ENCODE measurements around the gene STK32A. TPM values are rescaled to one million over a fixed set of nuclear protein-coding genes. Genes with fewer than 3 reads are reported as not detected.

The STK32A gene
- total RNA-seq, 1 experiment from 2014 or later, result 1.3 TPM

- no peak overlapping the region for H3K27ac Mint-ChIP-seq
- Histone ChIP-seq H3K18ac (ENCODE audit: insufficient read length, low read depth, low read length) (no peak overlapping the region), H4K91ac (ENCODE audit: insufficient read length, low read depth, low read length) (no peak overlapping the region), H2BK5ac (ENCODE audit: insufficient read length, low read length) (no peak overlapping the region), H3K9ac (ENCODE audit: extremely low read depth, insufficient read length, low read length) (no peak overlapping the region), H3K4me1 (ENCODE audit: insufficient read depth, low read length) (peaks cover 6% of the 10 kb centered on the region), H2BK15ac (ENCODE audit: low read depth, low read length) (no peak overlapping the region), H2BK20ac (ENCODE audit: low read depth, low read length, poor library complexity, severe bottlenecking) (no peak overlapping the region), H3K23me2 (ENCODE audit: insufficient read length, low read depth, low read length, poor library complexity, severe bottlenecking) (no peaks in the 10 kb centered on the region), H2AK5ac (ENCODE audit: insufficient read length, low read length) (no peak overlapping the region), H3K14ac (ENCODE audit: insufficient read depth, low read length) (no peak overlapping the region), H3K79me2 (ENCODE audit: insufficient read depth, low read length) (no peaks in the 10 kb centered on the region), H3K9me3 (ENCODE audit: control insufficient read depth, low read depth, low read length) (no peaks in the 10 kb centered on the region), H3K27ac (ENCODE audit: insufficient read length, low read depth, low read length) (no peak overlapping the region), H3K27me3 (ENCODE audit: insufficient read depth, low read length) (no peaks in the 10 kb centered on the region), H3T11ph (ENCODE audit: low read length) (no peak overlapping the region), H4K8ac (replicated peaks; ENCODE audit: insufficient read length, low read depth, low read length) (no peak overlapping the region), H4K5ac (ENCODE audit: insufficient read length, low read depth, low read length) (no peak overlapping the region), H3K79me1 (ENCODE audit: insufficient read depth, low read depth, low read length, poor library complexity, severe bottlenecking) (no peaks in the 10 kb centered on the region), H2AFZ (ENCODE audit: low read length) (no peak overlapping the region), H3K56ac (ENCODE audit: insufficient read length, low read depth, low read length) (no peak overlapping the region), H2BK120ac (ENCODE audit: low read depth, low read length, poor library complexity, severe bottlenecking) (no peak overlapping the region), H2BK12ac (ENCODE audit: insufficient read length, low read depth, low read length) (no peak overlapping the region), H3K4ac (ENCODE audit: low read depth, low read length) (no peak overlapping the region), H3K4me2 (ENCODE audit: insufficient read depth, insufficient read length, low read length) (no peak overlapping the region), H3K23ac (ENCODE audit: insufficient read length, low read depth, low read length) (no peak overlapping the region), H4K20me1 (ENCODE audit: control insufficient read depth, insufficient read depth, insufficient read length) (no peaks in the 10 kb centered on the region)
- no peak for DNase-seq
- no peaks in the 10 kb centered on the region; a peak in 2 of 5 replicates for H3K9me3 Mint-ChIP-seq
- H3K4me3 Mint-ChIP-seq, result no peak overlapping the region
- peaks cover 17 to 22% of the 10 kb centered on the region in 2 experiments for H3K4me1 Mint-ChIP-seq
- no CpG with 5 or more reads among the region's 2 CpGs for WGBS (ENCODE audit: extremely low coverage, insufficient read length, low lambda C conversion rate)
- no peak for TF ChIP-seq CTCF (conservative IDR thresholded peaks at IDR 0.05)
- no peaks in the 10 kb centered on the region for H3K27me3 Mint-ChIP-seq (ENCODE audit: low read depth)
- peaks cover 0 to 9% (median 0%) of the 10 kb centered on the region in 3 experiments; a peak in 1 of 7 replicates for H3K36me3 Mint-ChIP-seq (ENCODE audit: insufficient read depth in 1 of 3, low read depth in 3 of 3)
These were observed 69.2 kb downstream of the STK32A start for GRCh38 chr5:147303976-147304375.

All from H9 (cell line).